ENCODE data around the gene LMBR1.

DNA sequence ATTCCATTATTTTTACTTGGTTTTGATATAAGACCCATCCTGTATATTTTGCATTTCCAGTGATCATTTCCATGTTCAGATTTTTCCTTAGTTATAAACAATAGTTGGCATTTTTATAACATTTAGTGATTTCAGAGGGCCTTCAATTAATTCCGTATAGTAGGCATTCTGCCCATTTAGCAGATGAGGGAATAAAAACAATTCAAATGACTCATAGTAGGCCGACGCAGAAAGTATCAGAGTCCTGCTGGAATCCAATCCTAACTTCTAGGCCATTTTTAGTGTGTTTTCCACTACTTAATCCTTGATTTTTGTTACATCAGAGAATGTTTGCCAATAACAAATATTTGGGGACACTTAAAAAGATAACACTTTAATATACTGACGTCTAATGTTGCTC, 237.0 kb downstream of the LMBR1 start:
- TF ChIP-seq, protein P1, sequence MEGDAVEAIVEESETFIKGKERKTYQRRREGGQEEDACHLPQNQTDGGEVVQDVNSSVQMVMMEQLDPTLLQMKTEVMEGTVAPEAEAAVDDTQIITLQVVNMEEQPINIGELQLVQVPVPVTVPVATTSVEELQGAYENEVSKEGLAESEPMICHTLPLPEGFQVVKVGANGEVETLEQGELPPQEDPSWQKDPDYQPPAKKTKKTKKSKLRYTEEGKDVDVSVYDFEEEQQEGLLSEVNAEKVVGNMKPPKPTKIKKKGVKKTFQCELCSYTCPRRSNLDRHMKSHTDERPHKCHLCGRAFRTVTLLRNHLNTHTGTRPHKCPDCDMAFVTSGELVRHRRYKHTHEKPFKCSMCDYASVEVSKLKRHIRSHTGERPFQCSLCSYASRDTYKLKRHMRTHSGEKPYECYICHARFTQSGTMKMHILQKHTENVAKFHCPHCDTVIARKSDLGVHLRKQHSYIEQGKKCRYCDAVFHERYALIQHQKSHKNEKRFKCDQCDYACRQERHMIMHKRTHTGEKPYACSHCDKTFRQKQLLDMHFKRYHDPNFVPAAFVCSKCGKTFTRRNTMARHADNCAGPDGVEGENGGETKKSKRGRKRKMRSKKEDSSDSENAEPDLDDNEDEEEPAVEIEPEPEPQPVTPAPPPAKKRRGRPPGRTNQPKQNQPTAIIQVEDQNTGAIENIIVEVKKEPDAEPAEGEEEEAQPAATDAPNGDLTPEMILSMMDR (conservative IDR thresholded peaks at IDR 0.05 in 1 of 2, IDR thresholded peaks at IDR 0.05 in 1 of 2; ENCODE audit: low read depth in 1 of 2, low read length in 2 of 2): no peak
- no peak for TF ChIP-seq EZH2 (IDR thresholded peaks at IDR 0.05; ENCODE audit: low read length, missing control alignments)

All from fibroblast of lung (primary cell).